ENCODE measurements around the gene GSK3B. TPM values are rescaled to one million over a fixed set of nuclear protein-coding genes. Genes with fewer than 3 reads are reported as not detected.

The GSK3B gene
- total RNA-seq, 4 donors from 2014 or later = 34.6 to 65.2 (median 42.6) TPM

GRCh38 chr3:119912220-119912619, 182.0 kb downstream of the GSK3B start:
- TF ChIP-seq, protein P1, sequence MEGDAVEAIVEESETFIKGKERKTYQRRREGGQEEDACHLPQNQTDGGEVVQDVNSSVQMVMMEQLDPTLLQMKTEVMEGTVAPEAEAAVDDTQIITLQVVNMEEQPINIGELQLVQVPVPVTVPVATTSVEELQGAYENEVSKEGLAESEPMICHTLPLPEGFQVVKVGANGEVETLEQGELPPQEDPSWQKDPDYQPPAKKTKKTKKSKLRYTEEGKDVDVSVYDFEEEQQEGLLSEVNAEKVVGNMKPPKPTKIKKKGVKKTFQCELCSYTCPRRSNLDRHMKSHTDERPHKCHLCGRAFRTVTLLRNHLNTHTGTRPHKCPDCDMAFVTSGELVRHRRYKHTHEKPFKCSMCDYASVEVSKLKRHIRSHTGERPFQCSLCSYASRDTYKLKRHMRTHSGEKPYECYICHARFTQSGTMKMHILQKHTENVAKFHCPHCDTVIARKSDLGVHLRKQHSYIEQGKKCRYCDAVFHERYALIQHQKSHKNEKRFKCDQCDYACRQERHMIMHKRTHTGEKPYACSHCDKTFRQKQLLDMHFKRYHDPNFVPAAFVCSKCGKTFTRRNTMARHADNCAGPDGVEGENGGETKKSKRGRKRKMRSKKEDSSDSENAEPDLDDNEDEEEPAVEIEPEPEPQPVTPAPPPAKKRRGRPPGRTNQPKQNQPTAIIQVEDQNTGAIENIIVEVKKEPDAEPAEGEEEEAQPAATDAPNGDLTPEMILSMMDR (IDR thresholded peaks at IDR 0.05) = no peak
- no peak for TF ChIP-seq POLR2A (IDR thresholded peaks at IDR 0.05)
- Histone ChIP-seq H3K27ac (no peak overlapping the region), H3K36me3 (peaks cover 0 to 20% (median 0%) of the 10 kb centered on the region in 3 donors), H3K9me3 (no peaks in the 10 kb centered on the region), H3K27me3 (no peaks in the 10 kb centered on the region), H3K4me3 (no peak overlapping the region), H3K4me1 (no peaks in the 10 kb centered on the region)
- no peak for DNase-seq

- Histone ChIP-seq H3K27ac (no peak overlapping the region), H3K4me1 (no peaks in the 10 kb centered on the region), H3K4me3 (no peak overlapping the region), H3K27me3 (no peaks in the 10 kb centered on the region), H3K36me3 (peaks cover 0 to 20% (median 0%) of the 10 kb centered on the region in 3 donors), H3K9me3 (no peaks in the 10 kb centered on the region)
- DNase-seq = no peak
- TF ChIP-seq POLR2A (IDR thresholded peaks at IDR 0.05) = no peak
- TF ChIP-seq, protein P1 (IDR thresholded peaks at IDR 0.05) = no peak
Measured at GRCh38 chr3:119911748-119912147, 182.5 kb downstream of the GSK3B start.

- Histone ChIP-seq H3K27ac (no peak overlapping the region), H3K9me3 (no peaks in the 10 kb centered on the region), H3K4me3 (no peak overlapping the region), H3K36me3 (peaks cover 0 to 11% (median 0%) of the 10 kb centered on the region in 3 donors), H3K4me1 (no peaks in the 10 kb centered on the region), H3K27me3 (no peaks in the 10 kb centered on the region)
- TF ChIP-seq, protein P1 (IDR thresholded peaks at IDR 0.05) = no peak
- TF ChIP-seq POLR2A (IDR thresholded peaks at IDR 0.05) = no peak
- no peak for DNase-seq
Measured at GRCh38 chr3:119902061-119902460, 192.2 kb downstream of the GSK3B start.

DNA sequence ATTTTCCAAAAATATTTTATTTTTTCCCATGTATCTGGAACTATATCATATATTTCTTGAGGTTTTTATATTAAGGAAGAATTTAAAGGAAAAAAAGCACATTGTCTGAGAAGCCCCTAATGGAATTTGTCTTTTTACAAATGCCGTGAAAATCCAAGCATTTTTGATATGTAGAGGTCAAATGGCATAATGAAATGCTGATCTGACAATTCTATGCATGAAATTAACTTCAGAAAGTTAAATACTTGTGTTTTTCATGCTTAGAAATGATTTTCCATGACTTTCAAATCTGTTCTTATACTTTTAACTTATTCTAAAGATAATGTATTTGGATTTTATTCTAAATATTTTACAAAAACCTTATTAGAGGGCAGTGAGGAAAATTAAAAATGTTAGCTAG, 193.1 kb downstream of the GSK3B start:
- Histone ChIP-seq H3K9me3 (no peaks in the 10 kb centered on the region), H3K27ac (no peak overlapping the region), H3K36me3 (peaks cover 0 to 11% (median 0%) of the 10 kb centered on the region in 3 donors), H3K27me3 (no peaks in the 10 kb centered on the region), H3K4me3 (no peak overlapping the region), H3K4me1 (no peaks in the 10 kb centered on the region)
- TF ChIP-seq, protein P1 (IDR thresholded peaks at IDR 0.05) = no peak
- TF ChIP-seq POLR2A (IDR thresholded peaks at IDR 0.05) = no peak
- no peak for DNase-seq

GRCh38 chr3:119899192-119899511, 195.1 kb downstream of the GSK3B start:
- DNase-seq = no peak
- H3K36me3 ChIP-seq = peaks cover 0 to 11% (median 0%) of the 10 kb centered on the region in 3 donors
- no peak for TF ChIP-seq POLR2A (IDR thresholded peaks at IDR 0.05)
- TF ChIP-seq, protein P1 (IDR thresholded peaks at IDR 0.05) = no peak
- H3K9me3 ChIP-seq = no peaks in the 10 kb centered on the region
- H3K4me1 ChIP-seq = no peaks in the 10 kb centered on the region
- H3K4me3 ChIP-seq = no peak overlapping the region
- H3K27me3 ChIP-seq = no peaks in the 10 kb centered on the region
- no peak overlapping the region for H3K27ac ChIP-seq
